Heart right ventricle (tissue), 16 donors: ENCODE measurements around the gene TTLL10. TPM values are rescaled to one million over a fixed set of nuclear protein-coding genes. Genes with fewer than 3 reads are reported as not detected.

Experiments used
- ATAC-seq, 8 donors: fragments of 200-7000 bp; cut with Tn5 transposase; one replicate each; pipeline ENCODE4 v1.9.1; 2020; ENCODE audit warnings: mild to moderate bottlenecking in 8 of 8, moderate library complexity in 8 of 8, moderate number of reproducible peaks in 1 of 8
- DNase-seq, 2 donors: peaks; one replicate each; pipeline ENCODE4 v3.0.0-alpha.2; 2020
- H3K27ac ChIP-seq, 10 donors: fragments of 200-600 bp; sonication (generic) in 2 of 10; one replicate each; pipeline versions ENCODE4 v1.5.0 to v1.8.0; 2020 to 2022; ENCODE audit warnings: mild to moderate bottlenecking in 3 of 10
- H3K27me3 ChIP-seq, 7 donors: fragments of 200-600 bp; one replicate each; pipeline ENCODE4 v1.8.0; 2021 to 2022; ENCODE audit warnings: mild to moderate bottlenecking in 2 of 7
- H3K36me3 ChIP-seq, 9 donors: fragments of 200-600 bp; sonication (generic) in 1 of 9; one replicate each; pipeline versions ENCODE4 v1.5.0 to v1.8.0; 2020 to 2022; ENCODE audit warnings: mild to moderate bottlenecking in 2 of 9
- H3K4me1 ChIP-seq, 9 donors: fragments of 200-600 bp; sonication (generic) in 1 of 9; one replicate each; pipeline versions ENCODE4 v1.5.0 to v1.8.0; 2020 to 2022; ENCODE audit warnings: mild to moderate bottlenecking in 4 of 9
- H3K4me3 ChIP-seq, 10 donors: fragments of 200-600 bp; sonication (generic) in 2 of 10; one replicate each; pipeline versions ENCODE4 v1.5.0 to v1.8.0; 2020 to 2022; ENCODE audit warnings: mild to moderate bottlenecking in 7 of 10, moderate library complexity in 2 of 10
- H3K9me3 ChIP-seq, 11 donors: fragments of 200-600 bp in 10 of 11; sonication (generic) in 2 of 11; one replicate each; pipeline versions ENCODE4 v1.5.0 to v1.8.0; 2013 to 2022; ENCODE audit warnings: mild to moderate bottlenecking in 2 of 11, control low read depth in 1 of 11, moderate library complexity in 1 of 11
- CTCF ChIP-seq, 9 donors: fragments of 200-600 bp; sonication (generic) in 2 of 9; IDR thresholded peaks; one replicate each; pipeline versions ENCODE4 v1.5.0 to v1.8.0; 2021 to 2022; ENCODE audit warnings: antibody characterized with exemption in 9 of 9, mild to moderate bottlenecking in 5 of 9, moderate library complexity in 1 of 9
- WGBS, 2 donors: extraction: QIAGEN DNeasy Blood & Tissue Kit; methylation state at CpG; one replicate each; pipeline ENCODE4 v1.1.7; 2013; ENCODE audit warnings: inconsistent platforms in 1 of 2; 5-methylcytosine and 5-hydroxymethylcytosine counted together
- intact Hi-C, 10 donors: fragments of 100-400 bp; cut with DNase I; formaldehyde crosslinking; loops; one replicate each; pipeline versions ENCODE4 v1.11.1 to v1.14.2; 2022
- polyA plus RNA-seq, 2 donors: library from polyadenylated mRNA; stranded (reverse); fragments of 200-250 nt; gene quantifications; one replicate each; pipeline ENCODE4 v1.2.3, GENCODE V29; 2013
- total RNA-seq, 10 donors: library from RNA; stranded (reverse); fragmentation: NEBNext Ultra II Directional in 3 of 10; extraction: Animal tissue kit (Norgen Biotek cat#: 25700) in 3 of 10; gene quantifications; one replicate each; pipeline versions ENCODE4 v1.2.1 to v1.2.4, GENCODE V29; 2021 to 2023
- donor health status: Arrhythmogenic right ventricular cardiomyopathy.
- donor health status: ischemic (EF 13 %, LVEDD 7.1; RV severe dilation, severe dysfunction).
- donor health status: healthy with polysubstance abuse.
- donor health status: DM: no; HTN: yes; CAD: no.
- donor health status: DM: no; HTN: no; CAD: no.
- donor health status: ischemic (EF 25% LVEDD 6.9; RV normal size, moderate dysfunction).
- donor health status: ischemic (EF 25% LVEDD 5.7; RV mildly dilated, moderate dysfunction).
- donor health status: healthy.
- donor health status: DM: yes; HTN: yes; CAD: no.
- donor health status: Ischemic cardiomyopathy.
- donor health status: ischemic (EF 35%, LVEDD 5.7; RV mildly dilated, moderate dysfunction).
- donor health status: nonischemic (EF 11% LVEDD 7.7; RV severe dilation, severe dysfunction).
- donor health status: DM: yes; HTN: yes; CAD: no.
- donor health status: PGD.
- donor health status: ischemic (EF 29% LVEDD 5.4; RV normal size, mild dysfunction).
- donor health status: nonischemic (EF 23%, LVEDD 6.1; RV moderate dilation, normal function).

Gene TTLL10
- total and polyA plus RNA-seq, 12 donors, result 0.09 to 0.53 (median 0.26) TPM; not detected in 3

DNA sequence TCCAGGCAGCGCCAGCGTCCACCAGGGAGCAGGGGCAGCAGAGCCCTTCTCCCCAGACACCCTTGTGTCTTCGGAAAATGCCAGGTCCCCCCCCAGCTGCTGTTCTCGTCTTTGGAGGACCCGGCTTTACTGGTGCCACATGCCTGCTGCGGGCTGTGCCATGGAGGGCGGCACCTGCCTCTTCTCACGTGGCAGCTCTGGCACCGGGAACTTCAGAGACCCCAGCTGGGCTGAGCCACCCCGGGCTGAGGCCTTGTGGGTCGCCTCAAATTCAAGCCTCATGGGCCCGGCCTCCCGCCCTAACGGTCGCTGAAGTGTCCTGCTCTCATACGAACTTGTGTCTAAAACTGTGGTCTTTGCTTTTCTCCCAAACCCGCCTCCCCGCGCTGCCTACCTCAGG, 30.8 kb upstream of the TTLL10 start:
- Histone ChIP-seq H3K27ac (no peak overlapping the region), H3K4me3 (no peak overlapping the region), H3K36me3 (no peaks in the 10 kb centered on the region), H3K27me3 (peaks cover 0 to 54% (median 33%) of the 10 kb centered on the region in 7 donors), H3K9me3 (no peaks in the 10 kb centered on the region), H3K4me1 (peaks cover 0 to 8% (median 0%) of the 10 kb centered on the region in 9 donors)
- WGBS, 2 donors, result 74 to 77% methylated on average over 19 of the region's 19 CpGs
- no peak for ATAC-seq
- intact Hi-C loops, result no loop called here
- no peak for DNase-seq
- no peak for TF ChIP-seq CTCF (IDR thresholded peaks at IDR 0.05)

DNA sequence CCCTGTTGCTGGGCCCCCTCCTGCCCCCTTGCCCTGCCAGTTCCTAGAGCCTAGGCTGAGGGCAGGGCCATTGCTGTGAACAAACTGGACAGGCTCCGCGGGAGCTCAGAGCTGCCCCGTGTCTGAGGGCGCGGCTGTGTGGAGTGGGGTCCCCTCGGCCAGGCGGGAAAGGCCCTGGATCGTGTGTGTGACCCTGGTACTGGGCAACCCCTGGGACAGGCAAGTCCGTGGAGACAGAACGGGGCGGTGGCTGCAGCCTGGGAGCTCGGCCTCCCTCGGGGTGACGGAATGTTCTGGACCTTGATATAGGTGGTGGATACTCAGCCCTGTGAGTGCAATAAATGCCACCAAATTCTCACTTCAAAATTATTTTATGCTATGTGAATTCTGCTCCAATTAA, 30.0 kb upstream of the TTLL10 start:
- ATAC-seq (no peak), DNase-seq (no peak)
- H3K4me3 ChIP-seq, result no peak overlapping the region
- H3K36me3 ChIP-seq, result no peaks in the 10 kb centered on the region
- H3K9me3 ChIP-seq, result no peaks in the 10 kb centered on the region
- H3K27me3 ChIP-seq, result peaks cover 0 to 46% (median 26%) of the 10 kb centered on the region in 7 donors
- 87 to 88% methylated on average over 14 of the region's 14 CpGs for WGBS, 2 donors
- TF ChIP-seq CTCF (IDR thresholded peaks at IDR 0.05), result no peak
- peaks cover 0 to 8% (median 0%) of the 10 kb centered on the region in 9 donors for H3K4me1 ChIP-seq
- no peak overlapping the region for H3K27ac ChIP-seq
- intact Hi-C loops, result no loop called here

- ATAC-seq (no peak), DNase-seq (no peak)
- Histone ChIP-seq H3K4me3 (no peak overlapping the region), H3K36me3 (no peaks in the 10 kb centered on the region), H3K27ac (peak overlapping the region in 1 of 10 donors; percentile 56), H3K4me1 (peaks cover 0 to 8% (median 0%) of the 10 kb centered on the region in 9 donors), H3K9me3 (no peaks in the 10 kb centered on the region), H3K27me3 (peaks cover 0 to 43% (median 23%) of the 10 kb centered on the region in 7 donors)
- 57 to 68% methylated on average over 42 of the region's 42 CpGs for WGBS, 2 donors
- intact Hi-C loops, result no loop called here
- no peak for TF ChIP-seq CTCF (IDR thresholded peaks at IDR 0.05)
These were observed 29.4 kb upstream of the TTLL10 start for GRCh38 chr1:1144122-1144842.

- H3K9me3 ChIP-seq, result no peaks in the 10 kb centered on the region
- intact Hi-C loops, result no loop called here
- DNase-seq, result no peak
- no peaks in the 10 kb centered on the region for H3K36me3 ChIP-seq
- peaks cover 0 to 8% (median 0%) of the 10 kb centered on the region in 9 donors for H3K4me1 ChIP-seq
- TF ChIP-seq CTCF (IDR thresholded peaks at IDR 0.05), result no peak
- 78 to 84% methylated on average over 30 to 32 of the region's 32 CpGs for WGBS, 2 donors
- H3K27ac ChIP-seq, result peak overlapping the region in 1 of 10 donors; percentile 56
- peaks cover 0 to 43% (median 23%) of the 10 kb centered on the region in 7 donors for H3K27me3 ChIP-seq
- H3K4me3 ChIP-seq, result no peak overlapping the region
- ATAC-seq, result no peak
These were observed 28.7 kb upstream of the TTLL10 start for GRCh38 chr1:1144843-1145546.
